Hepatocyte (in vitro differentiated cells): ENCODE measurements around the gene GCC1. TPM values are rescaled to one million over a fixed set of nuclear protein-coding genes. Genes with fewer than 3 reads are reported as not detected.

ENCODE experiments used
- DNase-seq: peaks from one replicate; pipeline ENCODE4 v3.0.0-alpha.2; 2016; ENCODE audit warnings: low spot score
- H2AFZ ChIP-seq: fragments of 200-600 bp; sonication (generic); 2 replicates; pipeline ENCODE4 v1.6.0; 2016; ENCODE audit warnings: antibody characterized with exemption, mild to moderate bottlenecking
- H3K27ac ChIP-seq: fragments of 200-600 bp; sonication (generic); 2 replicates; pipeline ENCODE4 v1.5.1; 2016; ENCODE audit warnings: mild to moderate bottlenecking
- H3K27me3 ChIP-seq: fragments of 200-600 bp; sonication (generic); 2 replicates; pipeline ENCODE4 v1.6.1; 2016
- H3K36me3 ChIP-seq: fragments of 200-600 bp; sonication (generic); replicated peaks from 2 replicates; pipeline ENCODE4 v1.5.1; 2016; ENCODE audit warnings: low read depth; ENCODE audit not compliant: insufficient read depth
- H3K4me1 ChIP-seq: fragments of 200-600 bp; sonication (generic); 2 replicates; pipeline ENCODE4 v1.5.1; 2016; ENCODE audit warnings: mild to moderate bottlenecking, moderate library complexity; ENCODE audit not compliant: insufficient read depth
- H3K4me2 ChIP-seq: fragments of 200-600 bp; sonication (generic); 2 replicates; pipeline ENCODE4 v1.6.0; 2016
- H3K4me3 ChIP-seq: fragments of 200-600 bp; sonication (generic); 2 replicates; pipeline ENCODE4 v1.5.1; 2016; ENCODE audit warnings: mild to moderate bottlenecking
- H3K79me2 ChIP-seq: fragments of 200-600 bp; sonication (generic); 2 replicates; pipeline ENCODE4 v1.6.0; 2017; ENCODE audit warnings: mild to moderate bottlenecking
- H3K9me2 ChIP-seq: fragments of 200-600 bp; sonication (generic); replicated peaks from 2 replicates; pipeline ENCODE4 v1.6.0; 2017; ENCODE audit warnings: mild to moderate bottlenecking; ENCODE audit not compliant: insufficient read depth
- H3K9me3 ChIP-seq: fragments of 200-600 bp; sonication (generic); 2 replicates; pipeline ENCODE4 v1.5.1; 2016; ENCODE audit warnings: low read depth, mild to moderate bottlenecking
- H4K20me1 ChIP-seq: fragments of 200-600 bp; sonication (generic); 2 replicates; pipeline ENCODE4 v1.6.0; 2016; ENCODE audit warnings: mild to moderate bottlenecking; ENCODE audit not compliant: insufficient read depth, poor library complexity, severe bottlenecking
- EZH2 ChIP-seq: fragments of 200-600 bp; sonication (generic); IDR thresholded peaks from 2 replicates; pipeline ENCODE4 v1.6.1; 2016; ENCODE audit warnings: antibody characterized with exemption, mild to moderate bottlenecking, borderline replicate concordance
- EZH2phosphoT487 ChIP-seq: fragments of 200-600 bp; sonication (generic); IDR thresholded peaks from one replicate; pipeline ENCODE4 v1.6.1; 2018; ENCODE audit warnings: antibody characterized with exemption, mild to moderate bottlenecking, low read depth, moderate library complexity; ENCODE audit not compliant: unreplicated experiment, severe bottlenecking
- WGBS: methylation state at CpG from one replicate; pipeline ENCODE4 v1.1.6; 2016; ENCODE audit warnings: low lambda C conversion rate; ENCODE audit errors: missing lambda C conversion rate; 5-methylcytosine and 5-hydroxymethylcytosine counted together
- polyA plus RNA-seq: library from polyadenylated mRNA; unstranded; fragments of >200 nt; fragmentation: Nextera tagmentation; extraction: Ambion mirVana; gene quantifications from 2 replicates; pipeline ENCODE4 v1.2.1, GENCODE V29; 2016
- total RNA-seq: library from RNA; depleted of rRNA; stranded (reverse); fragments of >200 nt; gene quantifications from 2 replicates; pipeline ENCODE4 v1.2.3, GENCODE V29; 2014
- TF ChIP-seq, protein P1 (sequence below): fragments of 200-600 bp; sonication (generic); IDR thresholded peaks from 2 replicates; pipeline ENCODE4 v1.5.1; 2016; ENCODE audit warnings: antibody characterized with exemption, mild to moderate bottlenecking; ENCODE audit not compliant: poor library complexity

Gene GCC1
- total and polyA plus RNA-seq, 2 experiments from 2014 or later: 13.0 to 15.4 TPM

DNA sequence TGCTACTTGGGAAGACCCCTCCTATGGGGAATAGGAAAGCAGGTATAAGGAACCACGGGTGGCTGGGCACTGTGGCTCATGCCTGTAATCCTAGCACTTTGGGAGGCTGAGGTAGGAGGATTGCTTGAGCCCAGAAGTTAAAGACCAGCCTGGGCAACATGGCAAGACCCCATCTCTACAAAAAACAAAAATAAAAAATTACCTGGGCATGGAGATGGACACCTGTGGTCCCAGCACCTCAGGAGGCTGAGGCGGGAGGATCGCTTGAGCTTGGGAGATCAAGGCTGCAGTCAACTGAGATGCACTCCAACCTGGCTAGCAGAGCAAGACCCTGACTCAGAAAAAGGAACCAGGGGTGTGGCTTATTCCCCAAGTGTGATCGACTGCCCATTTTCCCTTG lies 7.2 kb upstream of the GCC1 start:
- H3K4me3 ChIP-seq: no peak overlapping the region
- H3K79me2 ChIP-seq: peaks cover 16% of the 10 kb centered on the region
- H2AFZ ChIP-seq: no peak overlapping the region
- no peak overlapping the region for H3K4me2 ChIP-seq
- H3K36me3 ChIP-seq: no peaks in the 10 kb centered on the region
- DNase-seq: no peak
- no peaks in the 10 kb centered on the region for H3K27me3 ChIP-seq
- H4K20me1 ChIP-seq: peaks cover 8% of the 10 kb centered on the region
- H3K4me1 ChIP-seq: peaks cover 9% of the 10 kb centered on the region
- no peaks in the 10 kb centered on the region for H3K9me3 ChIP-seq
- no peak overlapping the region for H3K27ac ChIP-seq
- TF ChIP-seq, protein P1, sequence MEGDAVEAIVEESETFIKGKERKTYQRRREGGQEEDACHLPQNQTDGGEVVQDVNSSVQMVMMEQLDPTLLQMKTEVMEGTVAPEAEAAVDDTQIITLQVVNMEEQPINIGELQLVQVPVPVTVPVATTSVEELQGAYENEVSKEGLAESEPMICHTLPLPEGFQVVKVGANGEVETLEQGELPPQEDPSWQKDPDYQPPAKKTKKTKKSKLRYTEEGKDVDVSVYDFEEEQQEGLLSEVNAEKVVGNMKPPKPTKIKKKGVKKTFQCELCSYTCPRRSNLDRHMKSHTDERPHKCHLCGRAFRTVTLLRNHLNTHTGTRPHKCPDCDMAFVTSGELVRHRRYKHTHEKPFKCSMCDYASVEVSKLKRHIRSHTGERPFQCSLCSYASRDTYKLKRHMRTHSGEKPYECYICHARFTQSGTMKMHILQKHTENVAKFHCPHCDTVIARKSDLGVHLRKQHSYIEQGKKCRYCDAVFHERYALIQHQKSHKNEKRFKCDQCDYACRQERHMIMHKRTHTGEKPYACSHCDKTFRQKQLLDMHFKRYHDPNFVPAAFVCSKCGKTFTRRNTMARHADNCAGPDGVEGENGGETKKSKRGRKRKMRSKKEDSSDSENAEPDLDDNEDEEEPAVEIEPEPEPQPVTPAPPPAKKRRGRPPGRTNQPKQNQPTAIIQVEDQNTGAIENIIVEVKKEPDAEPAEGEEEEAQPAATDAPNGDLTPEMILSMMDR: no peak
- TF ChIP-seq EZH2: no peak
- no peak for TF ChIP-seq EZH2phosphoT487
- 95% methylated on average over 4 of the region's 4 CpGs for WGBS
- no peaks in the 10 kb centered on the region for H3K9me2 ChIP-seq

GRCh38 chr7:127591591-127591990 lies 6.2 kb upstream of the GCC1 start:
- WGBS: 92% methylated on average over 6 of the region's 6 CpGs
- no peak for DNase-seq
- Histone ChIP-seq H3K4me1 (peaks cover 9% of the 10 kb centered on the region), H4K20me1 (peaks cover 8% of the 10 kb centered on the region), H3K4me2 (no peak overlapping the region), H3K27ac (no peak overlapping the region), H3K9me2 (no peaks in the 10 kb centered on the region), H3K9me3 (no peaks in the 10 kb centered on the region), H2AFZ (no peak overlapping the region), H3K79me2 (peaks cover 16% of the 10 kb centered on the region), H3K27me3 (no peaks in the 10 kb centered on the region), H3K36me3 (no peaks in the 10 kb centered on the region), H3K4me3 (no peak overlapping the region)
- TF ChIP-seq, protein P1: no peak
- TF ChIP-seq EZH2: no peak
- TF ChIP-seq EZH2phosphoT487: no peak

GRCh38 chr7:127591189-127591588 lies 5.8 kb upstream of the GCC1 start:
- H3K27me3 ChIP-seq: no peaks in the 10 kb centered on the region
- H4K20me1 ChIP-seq: peaks cover 8% of the 10 kb centered on the region
- no peaks in the 10 kb centered on the region for H3K9me3 ChIP-seq
- TF ChIP-seq EZH2 (no peak), EZH2phosphoT487 (no peak)
- TF ChIP-seq, protein P1: no peak
- DNase-seq: no peak
- no peaks in the 10 kb centered on the region for H3K9me2 ChIP-seq
- H3K4me3 ChIP-seq: no peak overlapping the region
- no peak overlapping the region for H3K27ac ChIP-seq
- 94% methylated on average over 7 of the region's 7 CpGs for WGBS
- no peak overlapping the region for H2AFZ ChIP-seq
- H3K36me3 ChIP-seq: no peaks in the 10 kb centered on the region
- no peak overlapping the region for H3K4me2 ChIP-seq
- peaks cover 9% of the 10 kb centered on the region for H3K4me1 ChIP-seq
- peaks cover 16% of the 10 kb centered on the region for H3K79me2 ChIP-seq

DNA sequence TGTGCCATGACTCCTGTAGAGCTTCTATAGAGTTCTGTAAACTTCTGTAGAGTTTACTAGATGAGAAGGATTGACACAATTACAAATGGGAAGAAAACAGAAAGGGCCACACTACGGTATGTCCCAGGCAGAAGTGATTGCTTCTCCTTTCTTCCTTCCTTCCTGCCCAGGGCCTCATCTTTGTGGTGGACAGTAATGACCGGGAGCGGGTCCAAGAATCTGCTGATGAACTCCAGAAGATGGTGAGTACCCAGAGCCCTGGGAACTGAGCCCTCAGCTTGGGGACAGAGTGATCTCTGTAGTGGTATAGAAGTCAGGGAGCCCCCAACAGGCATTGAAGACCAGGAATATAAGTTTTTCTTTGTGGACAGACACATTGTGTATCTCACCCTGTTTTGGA lies 4.5 kb upstream of the GCC1 start:
- DNase-seq: no peak
- Histone ChIP-seq H3K4me2 (peak overlapping the region; percentile 97), H3K9me3 (no peaks in the 10 kb centered on the region), H3K9me2 (no peaks in the 10 kb centered on the region), H3K36me3 (no peaks in the 10 kb centered on the region), H2AFZ (no peak overlapping the region), H3K4me3 (no peak overlapping the region), H4K20me1 (peaks cover 8% of the 10 kb centered on the region), H3K79me2 (peaks cover 20% of the 10 kb centered on the region), H3K4me1 (peaks cover 11% of the 10 kb centered on the region), H3K27me3 (no peaks in the 10 kb centered on the region), H3K27ac (no peak overlapping the region)
- TF ChIP-seq EZH2phosphoT487 (no peak), EZH2 (no peak)
- TF ChIP-seq, protein P1: no peak
- WGBS: 95% methylated on average over 3 of the region's 3 CpGs
